GM12875 (cell line): ENCODE data around the gene KCNK4.
"Not testable (repeated sequence)": the region's sequence is repeated elsewhere in the genome, so short reads cannot be mapped to it uniquely, and the experiment has no call there.

Experiments
- H3K4me3 ChIP-seq: one replicate; pipeline ENCODE4 v1.5.1; 2011; ENCODE audit warnings: low read depth, low read length, control low read depth
- TF ChIP-seq, protein P1 (sequence below): IDR thresholded peaks from 2 replicates; pipeline ENCODE4 v1.5.1; 2011; ENCODE audit warnings: low read depth, mild to moderate bottlenecking, control low read depth, inconsistent platforms, low read length, moderate library complexity, borderline replicate concordance; ENCODE audit not compliant: insufficient read depth

Gene KCNK4

GRCh38 chr11:64306876-64307622 lies 15.9 kb downstream of the KCNK4 start:
- TF ChIP-seq, protein P1, sequence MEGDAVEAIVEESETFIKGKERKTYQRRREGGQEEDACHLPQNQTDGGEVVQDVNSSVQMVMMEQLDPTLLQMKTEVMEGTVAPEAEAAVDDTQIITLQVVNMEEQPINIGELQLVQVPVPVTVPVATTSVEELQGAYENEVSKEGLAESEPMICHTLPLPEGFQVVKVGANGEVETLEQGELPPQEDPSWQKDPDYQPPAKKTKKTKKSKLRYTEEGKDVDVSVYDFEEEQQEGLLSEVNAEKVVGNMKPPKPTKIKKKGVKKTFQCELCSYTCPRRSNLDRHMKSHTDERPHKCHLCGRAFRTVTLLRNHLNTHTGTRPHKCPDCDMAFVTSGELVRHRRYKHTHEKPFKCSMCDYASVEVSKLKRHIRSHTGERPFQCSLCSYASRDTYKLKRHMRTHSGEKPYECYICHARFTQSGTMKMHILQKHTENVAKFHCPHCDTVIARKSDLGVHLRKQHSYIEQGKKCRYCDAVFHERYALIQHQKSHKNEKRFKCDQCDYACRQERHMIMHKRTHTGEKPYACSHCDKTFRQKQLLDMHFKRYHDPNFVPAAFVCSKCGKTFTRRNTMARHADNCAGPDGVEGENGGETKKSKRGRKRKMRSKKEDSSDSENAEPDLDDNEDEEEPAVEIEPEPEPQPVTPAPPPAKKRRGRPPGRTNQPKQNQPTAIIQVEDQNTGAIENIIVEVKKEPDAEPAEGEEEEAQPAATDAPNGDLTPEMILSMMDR: no peak
- peak overlapping the region; percentile 65 for H3K4me3 ChIP-seq

DNA sequence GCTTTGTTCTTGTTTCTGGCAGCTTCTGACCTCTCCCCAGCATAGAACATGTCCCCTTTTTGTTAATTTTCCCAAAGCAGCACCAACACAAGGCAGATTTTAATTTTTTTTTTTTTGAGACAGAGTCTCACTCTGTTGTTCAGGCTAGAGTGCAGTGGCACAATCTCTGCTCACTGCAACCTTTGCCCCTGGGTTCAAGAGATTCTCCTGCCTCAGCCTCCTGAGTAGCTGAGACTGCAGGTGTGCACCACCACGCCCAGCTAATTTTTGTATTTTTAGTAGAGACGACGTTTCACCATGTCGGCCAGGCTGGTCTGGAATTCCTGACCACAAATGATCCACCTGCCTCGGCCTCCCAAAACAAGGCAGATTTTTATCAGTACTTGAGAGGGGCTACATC lies 16.7 kb downstream of the KCNK4 start:
- H3K4me3 ChIP-seq: not testable (repeated sequence)

DNA sequence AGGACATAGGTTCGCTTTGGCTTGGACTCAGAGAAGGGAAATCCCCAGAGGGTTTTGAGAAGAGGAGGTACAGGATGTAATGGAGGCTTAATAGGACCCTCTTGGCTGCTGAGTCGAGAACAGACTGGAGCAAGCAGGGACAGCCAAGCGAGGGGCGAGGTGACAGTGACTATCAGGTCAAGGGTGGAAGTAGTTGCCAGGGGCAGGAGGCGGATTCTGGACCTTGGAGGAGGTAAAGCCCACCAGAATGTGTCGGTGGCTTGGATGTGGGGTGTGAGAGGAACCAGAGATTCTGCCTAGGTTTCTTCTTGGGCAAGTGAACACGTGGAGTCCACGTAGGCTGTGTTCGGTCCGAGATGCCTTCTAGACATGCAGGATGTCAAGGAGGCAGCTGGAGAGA lies 21.8 kb downstream of the KCNK4 start:
- H3K4me3 ChIP-seq: no peak overlapping the region

DNA sequence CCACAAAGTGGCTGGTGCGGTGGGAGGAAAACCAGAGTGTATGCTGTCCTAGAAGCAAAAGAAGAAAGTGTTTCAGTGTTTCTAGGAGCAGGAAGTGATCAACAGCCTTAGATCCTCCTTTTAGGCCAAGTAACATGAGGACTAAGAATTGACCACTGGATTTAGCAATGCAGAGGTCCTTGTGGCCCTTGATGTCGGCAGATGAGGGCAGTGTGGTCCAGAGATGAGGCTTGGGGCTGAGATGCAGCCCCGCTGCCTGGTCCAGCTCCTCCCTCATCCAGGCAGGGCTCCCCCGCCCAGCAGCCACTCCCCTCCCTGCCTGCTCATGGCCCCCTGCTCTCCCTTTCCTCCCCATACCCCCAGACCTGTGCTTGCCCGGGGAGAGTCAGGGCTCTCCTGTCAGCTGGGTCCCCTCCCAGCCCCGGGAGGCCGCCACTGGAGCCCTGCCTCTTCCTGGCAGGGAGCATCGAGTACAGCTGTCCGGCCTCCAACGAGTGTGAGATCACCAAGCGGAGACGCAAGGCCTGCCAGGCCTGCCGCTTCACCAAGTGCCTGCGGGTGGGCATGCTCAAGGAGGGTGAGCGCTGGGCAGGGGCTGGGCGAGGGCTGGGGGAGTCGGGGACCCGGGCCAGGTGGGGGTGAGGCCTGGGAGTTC lies 22.5 kb downstream of the KCNK4 start:
- H3K4me3 ChIP-seq: no peak overlapping the region
- TF ChIP-seq, protein P1: no peak

More for the DNA sequence above, 21.8 kb downstream of the KCNK4 start:
- TF ChIP-seq, protein P1: no peak

DNA sequence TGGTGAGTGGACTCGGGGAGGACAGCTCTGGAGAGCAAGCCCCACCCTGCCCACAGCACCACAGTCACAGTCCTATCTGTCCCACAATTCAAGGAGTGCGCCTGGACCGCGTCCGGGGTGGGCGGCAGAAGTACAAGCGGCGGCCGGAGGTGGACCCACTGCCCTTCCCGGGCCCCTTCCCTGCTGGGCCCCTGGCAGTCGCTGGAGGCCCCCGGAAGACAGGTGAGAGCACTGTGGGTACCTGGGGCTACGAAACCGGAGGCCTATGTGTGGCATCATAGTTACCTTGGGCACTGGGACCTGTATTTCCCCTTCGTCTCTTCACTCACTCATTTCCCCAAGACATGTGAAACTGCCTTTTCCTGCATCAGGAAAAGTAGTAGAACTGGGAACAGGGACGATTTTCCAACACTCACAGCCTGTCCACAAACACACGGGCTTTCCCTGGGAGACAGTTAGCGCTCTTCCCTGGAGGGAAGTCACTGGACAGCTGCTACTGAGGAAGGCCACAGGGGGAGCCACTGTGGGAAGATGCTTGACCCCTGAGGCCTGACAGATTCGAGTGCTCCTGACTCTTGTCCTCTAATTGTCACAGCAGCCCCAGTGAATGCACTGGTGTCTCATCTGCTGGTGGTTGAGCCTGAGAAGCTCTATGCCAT lies 23.2 kb downstream of the KCNK4 start:
- no peak overlapping the region for H3K4me3 ChIP-seq
- TF ChIP-seq, protein P1: peak; percentile 13; the same call in 1 of the 2 replicates

DNA sequence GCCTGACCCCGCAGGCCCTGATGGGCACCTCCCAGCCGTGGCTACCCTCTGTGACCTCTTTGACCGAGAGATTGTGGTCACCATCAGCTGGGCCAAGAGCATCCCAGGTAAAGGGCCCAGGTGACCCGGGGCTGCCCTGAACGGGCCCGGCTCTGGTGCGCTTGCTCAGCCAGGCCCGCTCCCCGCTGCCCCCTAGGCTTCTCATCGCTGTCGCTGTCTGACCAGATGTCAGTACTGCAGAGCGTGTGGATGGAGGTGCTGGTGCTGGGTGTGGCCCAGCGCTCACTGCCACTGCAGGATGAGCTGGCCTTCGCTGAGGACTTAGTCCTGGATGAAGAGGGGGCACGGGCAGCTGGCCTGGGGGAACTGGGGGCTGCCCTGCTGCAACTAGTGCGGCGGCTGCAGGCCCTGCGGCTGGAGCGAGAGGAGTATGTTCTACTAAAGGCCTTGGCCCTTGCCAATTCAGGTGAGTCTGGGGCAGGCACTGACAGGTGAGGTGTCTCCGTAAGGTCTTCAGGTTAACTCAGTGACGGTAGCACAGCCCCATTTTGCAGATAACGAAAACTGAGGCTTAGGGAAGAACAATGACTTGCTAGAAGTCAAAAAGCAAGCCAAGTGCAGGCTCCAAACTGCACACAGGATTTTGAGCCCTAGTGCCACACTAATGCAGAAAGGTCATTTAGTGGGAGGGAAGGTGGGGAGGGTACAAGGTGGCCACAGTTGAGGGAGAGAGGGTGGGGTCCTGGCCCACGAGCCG lies 23.9 kb downstream of the KCNK4 start:
- no peak overlapping the region for H3K4me3 ChIP-seq
- TF ChIP-seq, protein P1: no peak

- peak overlapping the region; percentile 85 for H3K4me3 ChIP-seq
Measured at GRCh38 chr11:64315667-64316526, 24.8 kb downstream of the KCNK4 start.
